Suppressor macrophage treated with lipopolysaccharide for 1 hour (primary cell): Measurements from ENCODE around the gene RTP5.

Experiments
- DNase-seq, 3 donors: peaks; one replicate each; pipeline ENCODE4 v3.0.0-alpha.2; 2020 to 2022

Gene RTP5

DNA sequence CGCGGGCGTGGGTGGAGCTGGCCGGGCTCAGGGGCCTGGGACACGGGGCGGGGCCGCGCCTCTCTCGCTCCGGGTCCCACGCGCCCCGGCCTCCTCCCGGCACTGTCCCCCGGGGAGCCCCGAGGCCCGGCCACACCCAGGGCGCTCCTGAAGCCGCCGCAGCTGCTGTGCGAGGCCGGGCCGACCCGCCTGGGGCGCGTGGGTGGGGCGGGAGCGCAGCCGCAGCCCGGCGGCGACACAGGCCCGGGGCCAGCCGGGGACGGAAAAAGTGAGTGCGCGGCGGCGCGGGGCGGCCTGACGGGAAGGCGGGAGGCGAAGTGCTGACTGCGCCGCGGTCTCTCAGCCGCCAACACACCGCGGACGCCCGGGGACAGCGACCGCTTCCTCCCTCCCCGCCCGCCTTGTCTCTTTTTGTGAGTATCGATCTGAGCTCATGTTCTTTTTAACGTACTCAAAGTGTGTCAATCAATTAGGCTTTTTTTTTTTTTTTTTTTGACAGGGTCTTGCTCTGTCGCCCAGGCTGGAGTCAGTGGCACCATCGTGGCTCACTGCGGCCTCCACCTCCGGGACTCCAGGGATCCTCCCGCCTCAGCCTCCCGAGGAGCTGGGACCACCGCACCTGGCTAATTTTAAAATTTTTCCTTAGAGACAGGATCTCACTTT, 25.3 kb upstream of the RTP5 start:
- peak; percentile 83 to 96 (median 90) for DNase-seq

GRCh38 chr2:241844831-241845578, 24.5 kb upstream of the RTP5 start:
- DNase-seq = no peak

DNA sequence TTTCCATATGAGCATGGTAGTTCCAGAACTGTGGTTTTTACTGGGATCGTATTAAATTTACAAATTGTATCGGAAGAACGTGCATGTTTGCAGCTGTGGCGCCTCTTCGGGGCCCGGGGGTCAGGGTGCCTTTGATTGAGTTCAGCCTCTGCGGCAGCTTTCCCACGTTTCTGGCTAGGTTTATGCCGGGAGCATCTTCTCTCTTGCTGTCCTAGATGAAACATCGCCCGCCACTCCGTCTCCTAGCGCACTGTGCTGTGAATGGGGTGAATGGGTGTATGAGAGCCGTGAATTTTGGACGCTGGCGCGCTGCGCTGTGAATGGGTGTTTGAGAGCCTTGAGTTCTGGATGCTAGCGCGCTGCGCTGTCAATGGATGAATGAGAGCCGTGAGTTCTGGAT, 23.1 kb upstream of the RTP5 start:
- DNase-seq = no peak

DNA sequence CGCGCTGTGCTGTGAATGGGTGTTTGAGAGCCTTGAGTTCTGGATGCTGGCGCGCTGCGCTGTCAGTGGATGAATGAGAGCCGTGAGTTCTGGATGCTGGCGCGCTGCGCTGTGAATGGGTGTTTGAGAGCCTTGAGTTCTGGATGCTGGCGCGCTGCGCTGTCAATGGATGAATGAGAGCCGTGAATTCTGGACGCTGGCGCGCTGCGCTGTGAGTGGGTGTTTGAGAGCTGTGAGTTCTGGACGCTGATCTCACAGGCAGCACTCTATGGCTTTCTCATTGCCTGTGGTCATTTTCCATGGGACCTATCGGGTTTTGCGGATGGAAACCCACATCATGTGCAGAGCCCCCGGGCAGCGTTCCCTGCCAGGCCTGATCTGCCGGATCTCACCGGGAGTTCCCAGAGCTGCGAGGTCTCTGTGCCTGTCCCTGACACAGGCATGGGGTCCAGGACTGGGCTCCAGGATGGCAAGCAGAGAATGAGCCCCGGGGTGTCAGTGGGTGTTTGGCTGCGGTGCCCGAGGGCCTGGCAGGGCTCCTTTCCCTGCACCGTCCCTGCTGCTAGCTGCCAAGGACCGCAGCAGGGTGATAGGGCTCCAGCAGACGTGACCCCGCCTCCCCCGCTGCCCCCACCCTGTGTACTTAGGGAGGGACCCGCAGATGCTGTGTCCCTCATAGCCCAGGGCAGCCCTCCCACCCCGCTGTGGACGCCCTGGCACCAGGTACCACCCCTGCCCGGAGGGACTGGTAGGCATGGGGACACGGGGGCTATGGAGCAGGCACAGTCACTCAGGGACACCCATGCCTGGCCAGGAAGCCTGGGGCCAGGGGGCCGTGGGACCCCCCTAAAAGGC, 20.5 kb upstream of the RTP5 start:
- no peak for DNase-seq

DNA sequence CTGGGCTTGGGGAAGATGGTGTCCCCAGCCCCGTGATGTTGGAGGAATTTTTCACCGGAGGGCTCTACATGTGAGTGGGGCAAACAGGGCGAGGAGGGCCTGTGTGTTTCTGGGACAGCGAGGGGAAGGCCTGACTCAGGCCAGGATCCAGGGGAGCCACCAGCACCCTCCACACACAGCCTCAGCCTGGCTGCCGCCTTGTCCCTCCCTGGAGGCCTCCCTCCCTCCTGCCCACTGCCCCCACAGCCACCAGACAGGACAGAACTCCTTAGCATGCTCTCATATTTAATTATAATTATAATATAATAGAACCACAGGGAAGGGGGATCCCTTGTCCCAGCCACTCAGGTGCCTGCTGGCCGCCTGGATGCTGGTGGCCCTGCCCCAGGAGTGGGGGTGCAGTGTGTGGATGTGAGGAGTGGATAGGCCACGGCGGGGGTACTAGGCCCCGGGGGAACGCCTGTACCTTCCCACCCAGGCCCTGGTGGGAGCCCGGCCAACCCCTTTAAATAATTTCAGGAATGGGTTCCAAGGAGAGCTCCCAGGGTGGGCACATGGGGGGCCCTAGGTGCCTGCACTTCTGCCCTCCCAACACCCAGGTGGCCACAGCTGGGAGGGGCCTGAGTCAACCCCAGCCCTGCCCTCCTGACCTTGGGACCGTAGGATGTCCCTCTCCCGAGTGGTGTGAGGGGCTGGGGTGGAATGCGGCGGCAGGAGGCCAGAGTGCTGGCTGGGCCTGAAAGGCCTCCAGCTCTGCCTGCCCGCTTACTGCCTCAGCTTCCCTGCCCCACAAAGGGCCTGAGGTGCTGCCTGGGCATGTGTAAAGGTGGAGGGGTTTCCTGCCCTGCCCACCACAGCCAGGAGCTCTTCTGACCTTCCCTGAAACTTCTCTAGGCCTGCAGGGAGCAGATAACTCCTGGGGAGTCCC, 19.6 kb upstream of the RTP5 start:
- DNase-seq = no peak

DNA sequence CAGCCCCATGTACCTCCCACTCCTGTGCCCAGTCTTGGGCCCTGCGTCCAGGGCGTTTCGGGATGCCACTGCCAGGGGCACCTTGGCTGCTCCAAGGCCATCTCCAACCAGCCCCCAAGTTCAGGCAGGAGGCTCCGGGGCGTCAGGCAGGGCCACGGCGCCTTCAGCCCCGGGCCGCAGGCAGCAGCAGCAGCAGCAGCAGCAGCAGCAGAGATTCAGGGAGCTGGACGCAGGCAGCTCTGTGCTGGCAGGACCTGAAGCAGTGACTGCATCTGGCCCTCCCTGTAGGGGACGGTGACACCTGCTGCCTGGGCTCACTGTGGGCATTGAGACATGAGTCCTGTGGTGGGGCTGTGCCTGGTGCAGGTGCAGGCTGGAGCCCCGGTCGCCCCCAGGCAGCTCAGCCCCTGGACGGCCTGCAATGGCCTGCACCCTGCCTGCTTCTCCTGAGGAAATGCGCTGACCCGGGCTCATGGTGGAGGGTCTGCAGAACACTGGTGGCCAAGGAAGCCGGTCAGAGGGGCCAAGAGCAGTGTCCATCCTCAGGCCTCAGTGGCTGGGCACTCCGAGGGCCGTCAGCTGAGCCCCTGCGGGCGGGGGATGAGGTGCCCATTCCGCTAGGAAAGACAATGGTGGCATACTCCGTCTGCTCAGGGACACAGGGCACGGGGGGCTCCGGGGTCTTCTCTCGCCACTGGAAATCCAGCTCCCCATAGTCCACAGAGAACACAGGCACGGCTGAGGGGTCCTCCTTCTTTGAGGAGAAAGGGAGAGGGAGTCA, 18.8 kb upstream of the RTP5 start:
- no peak for DNase-seq

DNA sequence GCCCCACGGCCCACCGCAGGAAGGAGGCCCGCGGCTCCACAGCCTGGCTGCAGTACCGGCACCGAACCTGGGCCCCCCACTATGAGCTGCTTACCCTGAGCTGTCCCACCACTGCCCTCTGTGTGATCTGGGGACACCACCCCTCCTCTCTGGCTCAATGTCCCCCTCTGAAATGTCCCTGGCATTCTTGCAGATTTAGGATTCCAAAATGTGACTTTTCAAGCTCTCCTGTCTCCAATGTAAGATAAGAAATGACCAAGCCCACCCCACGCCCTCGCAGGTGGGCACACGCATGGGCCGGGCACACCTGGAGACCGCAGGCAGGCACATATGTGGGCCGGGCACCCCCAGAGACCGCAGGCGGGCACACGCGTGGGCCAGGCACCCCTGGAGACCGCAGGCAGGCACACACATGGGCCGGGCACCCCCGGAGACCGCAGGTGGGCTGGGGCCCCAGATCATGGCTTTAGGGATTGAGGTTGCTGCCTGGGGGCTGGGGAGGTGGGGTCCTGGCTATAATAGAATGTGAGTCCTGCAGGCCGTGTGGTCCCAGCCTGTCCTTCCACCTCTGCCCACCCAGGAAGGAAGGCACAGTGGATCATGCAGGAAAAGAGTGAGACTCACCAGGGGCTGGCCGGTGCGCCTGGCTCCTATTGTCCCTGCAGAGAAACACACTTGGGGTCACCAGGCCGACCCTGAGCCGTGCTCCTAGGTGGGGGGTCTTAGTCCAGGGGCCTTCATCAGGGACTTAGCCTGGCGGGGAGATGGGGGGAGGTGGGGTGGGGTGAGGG, 18.0 kb upstream of the RTP5 start:
- no peak for DNase-seq

- DNase-seq = no peak
Measured at GRCh38 chr2:241852116-241852980, 17.2 kb upstream of the RTP5 start.

DNA sequence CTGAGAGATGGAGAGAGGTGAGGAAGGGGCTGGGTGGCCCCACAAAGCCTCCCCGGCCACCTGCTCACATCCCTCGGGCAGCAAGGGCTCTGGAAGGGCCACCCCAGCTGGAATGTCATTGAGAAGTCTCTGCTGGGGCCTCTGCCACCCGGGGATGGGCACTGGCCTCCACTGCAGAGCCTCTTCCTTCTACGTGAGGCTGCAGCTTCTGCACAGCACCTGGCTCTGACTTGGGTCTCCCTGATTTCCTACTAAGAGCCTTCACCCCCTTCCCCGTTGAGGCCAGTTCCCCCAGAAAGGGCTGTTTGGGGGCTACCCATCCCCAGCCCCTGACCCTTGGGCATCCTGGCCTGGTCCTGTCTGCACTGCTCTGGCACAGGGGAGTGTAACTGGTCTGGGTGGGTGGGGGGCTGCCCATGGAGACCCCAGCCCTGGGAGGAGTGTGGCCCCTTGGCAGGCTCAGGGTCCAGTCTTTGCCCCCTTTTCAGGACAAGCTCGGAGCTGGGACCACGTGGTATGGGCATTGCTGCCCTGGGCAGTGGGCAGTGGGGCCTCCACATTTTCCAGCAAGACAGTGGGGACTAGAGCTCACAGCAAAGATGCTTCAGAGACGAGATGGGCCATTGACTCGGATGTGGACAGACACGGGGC, 16.4 kb upstream of the RTP5 start:
- no peak for DNase-seq

DNA sequence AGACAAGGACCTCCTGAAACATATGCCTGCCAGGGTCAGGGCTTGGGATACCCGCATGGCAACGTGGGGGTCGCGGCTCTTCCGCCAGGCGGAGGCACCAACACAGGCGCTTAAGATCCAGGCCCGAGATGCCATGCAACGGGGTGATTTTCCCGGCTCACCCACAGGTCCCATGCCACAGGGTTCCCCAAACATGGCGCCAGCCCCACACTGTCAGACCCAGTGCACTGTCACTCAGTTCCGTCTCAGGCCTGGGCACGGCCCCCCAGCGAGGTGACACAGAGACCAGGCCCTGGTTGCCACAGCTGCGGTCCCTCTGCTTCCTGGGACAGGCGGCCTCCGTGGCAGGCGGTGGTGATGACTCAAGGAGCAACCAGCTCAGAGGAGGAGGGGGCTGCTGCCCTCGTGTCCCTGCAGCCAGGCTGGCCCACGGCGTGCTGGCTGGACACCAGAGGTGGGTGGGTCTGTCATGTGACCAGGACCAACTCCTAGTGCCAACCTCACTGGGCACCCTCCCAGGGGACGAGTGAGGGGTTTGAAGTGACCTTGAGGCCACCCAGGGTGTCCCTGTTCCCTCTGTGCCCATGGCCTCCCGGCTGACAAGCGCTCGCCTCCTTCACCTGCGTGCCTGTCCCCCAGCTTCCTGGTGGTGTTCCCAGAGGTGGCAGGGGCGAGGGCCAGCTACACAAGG, 15.7 kb upstream of the RTP5 start:
- peak; percentile 64 to 71 (median 69) for DNase-seq

DNA sequence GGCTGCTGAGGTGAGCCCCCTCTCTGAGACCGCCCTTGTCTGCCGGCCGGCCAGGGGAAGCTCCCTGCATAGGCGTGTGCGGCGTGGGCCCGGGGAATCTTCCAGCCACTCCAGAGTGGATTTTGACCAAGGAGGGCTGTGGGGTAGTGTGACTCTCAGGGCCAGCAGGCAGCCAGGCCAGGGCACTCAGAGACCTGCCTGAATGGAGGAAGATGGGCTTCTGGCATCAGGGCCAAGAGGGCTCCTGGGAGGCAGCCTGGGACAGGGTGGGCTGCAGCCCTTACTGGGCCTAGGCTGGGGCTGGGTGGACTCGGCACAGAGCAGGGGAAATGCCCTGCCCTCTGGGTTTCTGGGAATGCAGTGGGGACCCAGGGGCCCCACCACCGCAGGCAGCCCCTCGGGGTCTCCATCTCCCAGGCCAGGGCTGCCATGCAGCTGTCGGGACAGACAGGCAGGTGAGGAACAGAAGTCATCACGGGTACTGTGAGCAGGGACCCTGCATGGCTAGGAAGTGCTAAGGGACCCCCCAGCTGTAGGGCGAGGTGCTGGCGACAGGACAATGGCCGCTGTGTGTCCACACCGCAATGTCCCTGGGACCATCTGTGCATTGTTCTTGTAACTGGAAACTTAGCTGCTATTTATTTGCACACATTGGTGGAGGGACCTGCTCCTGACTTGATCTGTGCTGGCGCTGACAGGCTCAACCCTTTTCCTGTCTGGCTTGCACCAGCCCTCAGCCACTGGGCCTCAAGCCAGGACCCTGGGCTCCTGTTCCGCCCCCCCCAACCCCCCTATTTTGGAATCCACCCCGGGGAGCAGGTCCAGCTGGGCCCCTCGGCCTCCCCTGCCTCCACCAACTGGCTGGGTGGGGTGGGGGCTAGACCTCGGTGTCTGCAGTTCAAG, 14.9 kb upstream of the RTP5 start:
- no peak for DNase-seq

- no peak for DNase-seq
Measured at GRCh38 chr2:241855245-241855887, 14.2 kb upstream of the RTP5 start.

DNA sequence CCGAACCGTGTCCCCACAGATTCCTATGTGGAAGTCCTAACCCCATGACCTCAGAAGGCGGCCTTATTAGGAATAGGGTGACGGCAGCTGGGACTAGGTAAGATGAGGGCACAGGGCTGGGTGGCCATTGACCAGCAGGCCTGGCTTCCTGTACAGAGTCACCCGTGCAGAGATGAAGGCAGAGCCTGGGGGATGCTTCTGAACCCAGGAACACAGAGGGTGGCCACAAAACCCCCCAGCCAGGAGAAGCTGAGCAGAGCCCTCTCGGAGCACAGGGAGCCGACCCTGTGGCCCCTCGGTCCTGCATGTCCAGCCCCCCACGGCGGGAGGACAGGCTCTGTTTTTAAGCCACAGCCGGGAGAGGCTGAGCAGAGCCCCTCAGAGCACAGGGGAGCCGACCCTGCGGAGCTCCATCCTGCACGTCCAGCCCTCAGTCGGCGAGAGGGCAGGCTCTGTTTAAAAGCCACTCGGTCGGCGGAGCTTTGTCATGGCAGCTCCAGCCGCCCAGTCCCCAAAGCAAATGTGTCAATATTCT, 13.6 kb upstream of the RTP5 start:
- DNase-seq = no peak

DNA sequence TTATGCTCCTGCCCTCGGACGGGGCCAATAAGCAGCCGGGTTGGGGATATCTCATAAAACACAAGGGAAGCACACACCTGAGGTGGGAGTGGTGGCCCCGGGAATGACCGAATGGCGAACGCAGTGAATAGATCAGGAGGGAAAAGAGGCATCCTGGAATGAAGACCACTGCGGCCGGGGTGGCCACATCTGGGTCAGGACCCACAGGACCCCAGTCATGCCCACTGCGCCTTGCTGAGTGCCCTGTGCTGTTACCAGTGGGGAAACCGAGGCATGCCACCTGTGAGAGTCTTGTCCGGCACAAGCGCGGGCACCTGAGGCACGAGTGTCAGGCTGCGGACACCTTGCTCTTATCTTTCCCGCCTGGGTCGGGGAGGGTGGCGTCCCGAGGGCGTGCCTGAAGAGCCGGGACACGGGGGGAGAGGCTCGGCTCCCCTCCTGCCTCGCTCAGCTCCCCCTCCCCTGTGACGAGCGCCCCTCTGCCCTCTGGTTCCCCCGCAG, 12.4 kb upstream of the RTP5 start:
- DNase-seq = no peak

GRCh38 chr2:241857572-241858121, 11.9 kb upstream of the RTP5 start:
- DNase-seq = no peak
